IPS DF 6.9 (cell line): Measurements from ENCODE around the gene TRIM71.
A peak's percentile ranks its signal among the peaks of the same experiment; 100 is the strongest.

Experiments
- DNase-seq: peaks from one replicate; pipeline ENCODE4 v3.0.0-alpha.2; 2013; ENCODE audit warnings: low read depth, low spot score
- H3K27ac ChIP-seq: one replicate; pipeline ENCODE4 v1.5.1; 2013; ENCODE audit warnings: low read length, control low read depth
- H3K27me3 ChIP-seq: 2 replicates; pipeline ENCODE4 v1.6.1; 2013; ENCODE audit warnings: mild to moderate bottlenecking, low read length; ENCODE audit not compliant: control insufficient read depth, insufficient read depth
- H3K36me3 ChIP-seq: 2 replicates; pipeline ENCODE4 v1.6.1; 2013; ENCODE audit warnings: low read length; ENCODE audit not compliant: control insufficient read depth, insufficient read depth
- H3K4me1 ChIP-seq: 2 replicates; pipeline ENCODE4 v1.6.1; 2013; ENCODE audit warnings: low read length; ENCODE audit not compliant: control insufficient read depth, insufficient read depth
- H3K4me3 ChIP-seq: 2 replicates; pipeline ENCODE4 v1.5.1; 2013; ENCODE audit warnings: mild to moderate bottlenecking, low read length
- H3K9me3 ChIP-seq: 2 replicates; pipeline ENCODE4 v1.6.1; 2013; ENCODE audit warnings: low read length, inconsistent platforms; ENCODE audit not compliant: control insufficient read depth, insufficient read depth
- WGBS: extraction: QIAGEN DNeasy Blood & Tissue Kit; methylation state at CpG from one replicate; pipeline ENCODE4 v1.1.7; 2013; ENCODE audit warnings: mixed read lengths, missing lambda C conversion rate; ENCODE audit not compliant: insufficient read length, insufficient coverage; 5-methylcytosine and 5-hydroxymethylcytosine counted together

The TRIM71 gene

DNA sequence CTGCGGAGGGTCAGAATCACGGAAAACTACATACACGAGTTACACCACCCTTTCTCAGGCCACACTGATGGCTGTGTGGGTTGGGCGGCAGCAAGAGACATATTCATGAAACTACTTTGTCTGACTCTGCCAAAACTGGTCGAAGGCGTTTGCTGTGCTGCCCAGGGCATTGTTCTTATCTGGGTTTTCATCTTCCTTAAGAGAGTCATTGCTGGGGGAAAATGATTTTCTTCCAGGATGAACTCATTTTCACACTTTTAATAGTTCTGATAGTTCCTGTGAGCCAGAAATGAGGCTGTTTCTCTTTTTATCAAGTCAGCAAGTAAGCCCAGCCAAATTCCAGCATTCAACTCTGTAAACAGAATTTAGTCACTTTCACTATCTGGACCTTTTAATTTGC is 47.6 kb downstream of the TRIM71 start:
- no peaks in the 10 kb centered on the region for H3K9me3 ChIP-seq
- no peak for DNase-seq
- H3K36me3 ChIP-seq: no peaks in the 10 kb centered on the region
- no CpG with 5 or more reads among the region's 6 CpGs for WGBS
- H3K27me3 ChIP-seq: no peaks in the 10 kb centered on the region
- no peak overlapping the region for H3K27ac ChIP-seq
- H3K4me1 ChIP-seq: peaks cover 17% of the 10 kb centered on the region
- H3K4me3 ChIP-seq: no peak overlapping the region

DNA sequence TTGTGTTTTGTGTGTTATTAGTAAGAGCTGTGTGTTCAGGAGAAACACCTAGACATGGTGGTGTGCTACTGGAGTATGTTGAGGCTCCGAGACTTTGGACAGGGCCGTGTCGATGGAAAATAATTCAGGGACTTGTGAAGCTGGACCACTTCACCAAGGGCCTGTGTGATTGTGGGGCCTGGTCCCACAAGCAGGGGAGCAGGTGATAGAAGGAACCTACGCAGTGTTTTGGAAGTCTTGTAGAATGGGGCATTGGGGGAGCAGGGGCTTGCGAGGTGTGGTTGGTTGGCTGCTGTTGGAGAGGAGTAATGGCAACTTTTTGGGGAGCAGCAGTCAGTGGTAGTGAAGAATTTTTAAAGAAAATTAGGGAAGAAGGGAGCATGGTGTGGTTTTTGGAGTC is 48.7 kb downstream of the TRIM71 start:
- Histone ChIP-seq H3K36me3 (no peaks in the 10 kb centered on the region), H3K27me3 (no peaks in the 10 kb centered on the region), H3K27ac (no peak overlapping the region), H3K4me3 (no peak overlapping the region), H3K4me1 (peaks cover 23% of the 10 kb centered on the region), H3K9me3 (no peaks in the 10 kb centered on the region)
- DNase-seq: no peak
- WGBS: no CpG with 5 or more reads among the region's 5 CpGs

DNA sequence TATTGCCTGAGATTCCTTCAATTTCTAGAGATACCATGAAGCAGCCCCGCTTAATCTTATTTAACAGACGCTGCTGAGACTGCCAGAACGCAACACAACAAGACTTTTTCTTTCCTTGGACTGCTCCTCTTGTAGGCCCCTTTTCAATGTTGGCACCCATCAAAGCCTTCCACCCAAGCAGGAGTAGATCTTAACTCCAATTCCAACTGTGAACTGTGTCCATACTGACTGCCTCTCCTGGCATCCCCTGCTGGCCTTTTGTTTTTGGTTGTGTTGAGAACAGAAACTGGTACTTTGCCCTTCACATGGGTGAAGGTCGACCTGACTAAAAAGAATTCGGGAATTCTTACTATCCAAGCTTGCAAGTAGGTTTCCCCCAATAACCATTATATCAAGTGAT is 50.2 kb downstream of the TRIM71 start:
- Histone ChIP-seq H3K4me3 (no peak overlapping the region), H3K27ac (peak overlapping the region; percentile 19), H3K4me1 (peaks cover 26% of the 10 kb centered on the region), H3K36me3 (no peaks in the 10 kb centered on the region), H3K27me3 (no peaks in the 10 kb centered on the region), H3K9me3 (no peaks in the 10 kb centered on the region)
- no peak for DNase-seq
- no CpG with 5 or more reads among the region's 5 CpGs for WGBS

GRCh38 chr3:32868719-32869512 is 51.1 kb downstream of the TRIM71 start:
- H3K36me3 ChIP-seq: peaks cover 4% of the 10 kb centered on the region; the same call in 1 of the 2 replicates
- no peak overlapping the region for H3K4me3 ChIP-seq
- no peaks in the 10 kb centered on the region for H3K9me3 ChIP-seq
- H3K27me3 ChIP-seq: no peaks in the 10 kb centered on the region
- peak overlapping the region; percentile 51 for H3K27ac ChIP-seq
- peaks cover 30% of the 10 kb centered on the region for H3K4me1 ChIP-seq
- DNase-seq: no peak
- no CpG with 5 or more reads among the region's 7 CpGs for WGBS

DNA sequence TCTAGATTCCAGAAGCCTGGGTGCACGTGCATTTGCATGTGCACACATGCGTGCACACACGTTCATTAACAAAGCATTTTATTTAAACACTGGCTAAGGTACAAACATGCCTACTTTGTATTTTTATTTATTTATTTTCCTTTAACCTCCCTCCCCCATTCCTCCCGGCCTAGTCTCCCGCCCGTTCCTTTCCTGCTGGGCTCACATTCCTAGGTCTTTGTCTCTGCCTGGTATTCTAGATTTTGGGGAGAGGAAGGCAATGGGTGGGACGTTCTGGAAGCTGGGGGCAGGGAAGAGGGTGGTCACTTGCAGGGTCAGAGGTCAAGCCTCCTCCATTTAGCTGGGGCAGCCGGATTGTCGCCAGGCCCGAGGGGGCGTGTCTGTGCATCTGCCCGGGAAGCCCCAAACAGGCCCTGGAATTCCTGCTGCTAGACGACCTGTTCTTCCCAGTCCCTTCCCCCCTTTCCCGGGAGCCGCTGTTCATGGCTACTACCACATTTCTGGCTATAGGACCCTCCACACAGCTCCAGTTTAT is 51.8 kb downstream of the TRIM71 start:
- peaks cover 24% of the 10 kb centered on the region for H3K4me1 ChIP-seq
- H3K36me3 ChIP-seq: peaks cover 7% of the 10 kb centered on the region; the same call in 1 of the 2 replicates
- no CpG with 5 or more reads among the region's 15 CpGs for WGBS
- H3K27me3 ChIP-seq: no peaks in the 10 kb centered on the region
- no peaks in the 10 kb centered on the region for H3K9me3 ChIP-seq
- peak overlapping the region; percentile 51 for H3K27ac ChIP-seq
- peak; percentile 95 for DNase-seq
- no peak overlapping the region; the same call in 1 of the 2 replicates for H3K4me3 ChIP-seq

DNA sequence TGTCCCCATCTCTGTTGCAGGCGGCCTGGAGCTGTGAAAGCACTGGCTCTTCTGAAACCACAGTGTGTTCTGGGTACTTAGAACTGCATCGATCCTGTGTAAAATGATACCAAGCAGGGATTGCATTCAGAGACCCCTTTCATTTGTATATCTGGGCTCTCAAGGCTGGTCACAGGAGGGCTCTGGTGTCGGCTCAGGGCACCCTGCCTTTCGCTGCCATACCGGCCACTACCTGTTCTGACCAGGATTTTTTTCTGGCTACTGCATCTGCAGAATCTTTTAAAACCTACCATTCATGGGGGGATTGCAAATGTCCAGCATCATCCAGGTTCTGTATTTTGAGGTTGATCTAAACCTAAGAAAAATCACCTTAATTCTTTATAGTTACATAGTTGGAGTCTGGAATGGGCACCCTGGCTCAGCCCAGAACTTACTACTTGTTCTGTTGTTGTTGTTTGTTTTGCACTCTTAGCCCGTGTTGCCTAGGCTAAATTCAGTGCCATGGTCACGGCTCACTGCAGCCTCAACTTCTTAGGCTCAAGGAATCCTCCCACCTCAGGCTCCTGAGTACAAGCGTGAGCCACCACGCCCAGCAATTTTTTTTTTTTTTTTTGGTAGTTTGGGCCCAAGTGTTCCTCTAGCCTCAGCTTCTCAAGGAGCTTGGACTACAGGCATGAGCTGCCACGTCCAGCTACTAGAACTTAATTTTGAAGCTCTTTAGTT is 52.7 kb downstream of the TRIM71 start:
- no peak overlapping the region for H3K4me3 ChIP-seq
- no peaks in the 10 kb centered on the region for H3K9me3 ChIP-seq
- H3K27ac ChIP-seq: no peak overlapping the region
- DNase-seq: no peak
- H3K27me3 ChIP-seq: no peaks in the 10 kb centered on the region
- peaks cover 24% of the 10 kb centered on the region for H3K4me1 ChIP-seq
- WGBS: no CpG with 5 or more reads among the region's 10 CpGs
- H3K36me3 ChIP-seq: peaks cover 7% of the 10 kb centered on the region; the same call in 1 of the 2 replicates

- H3K4me3 ChIP-seq: no peak overlapping the region
- H3K27ac ChIP-seq: no peak overlapping the region
- H3K9me3 ChIP-seq: no peaks in the 10 kb centered on the region
- WGBS: no CpG with 5 or more reads among the region's 7 CpGs
- H3K4me1 ChIP-seq: peaks cover 25% of the 10 kb centered on the region
- no peak for DNase-seq
- peaks cover 9% of the 10 kb centered on the region; the same call in 1 of the 2 replicates for H3K36me3 ChIP-seq
- H3K27me3 ChIP-seq: no peaks in the 10 kb centered on the region
Observed at GRCh38 chr3:32871273-32871672, 53.5 kb downstream of the TRIM71 start.

DNA sequence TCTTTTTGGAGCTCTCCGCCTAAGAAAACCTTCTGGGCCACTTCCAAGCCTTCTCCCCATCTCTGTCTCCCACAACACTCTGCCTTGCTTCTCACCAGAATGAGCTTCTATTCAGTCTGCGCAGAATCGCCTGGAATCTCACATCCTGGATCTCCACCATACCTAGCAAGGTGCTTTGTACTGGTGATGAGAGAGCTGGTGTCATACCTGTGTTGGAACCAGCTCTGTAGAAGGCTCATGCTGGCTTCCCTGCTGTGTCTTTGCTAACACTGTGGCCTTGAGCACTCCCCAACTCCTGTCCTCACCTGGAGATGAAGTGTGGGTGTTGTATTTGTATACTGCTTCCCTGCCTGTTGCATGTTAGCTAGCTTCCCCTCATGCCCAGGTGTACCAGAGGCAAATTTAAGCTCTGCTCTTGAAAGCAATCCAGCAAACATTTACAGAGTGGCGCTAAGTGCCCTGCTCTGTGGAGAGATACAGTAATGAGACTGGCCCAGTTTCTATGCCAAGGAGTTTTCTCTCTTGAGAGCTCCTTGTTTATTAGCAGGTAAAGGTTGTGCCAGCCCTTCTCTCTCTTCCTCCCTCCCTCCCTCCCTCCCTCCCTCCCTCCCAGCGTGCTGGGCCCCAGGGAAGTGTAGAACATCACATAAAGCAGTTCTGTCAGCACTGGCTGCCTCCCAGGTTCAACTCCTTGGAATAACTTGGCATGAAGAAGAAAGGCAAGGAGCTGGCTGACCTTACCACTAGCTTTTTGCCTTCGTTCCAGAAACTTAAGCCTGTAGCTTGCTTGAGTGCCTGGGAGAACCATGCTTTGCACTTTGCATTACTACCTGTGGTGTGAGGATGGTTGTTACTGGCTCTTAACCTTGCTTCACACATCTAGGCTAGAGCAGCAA is 54.9 kb downstream of the TRIM71 start:
- Histone ChIP-seq H3K9me3 (no peaks in the 10 kb centered on the region), H3K27me3 (no peaks in the 10 kb centered on the region), H3K36me3 (peaks cover 9% of the 10 kb centered on the region; the same call in 1 of the 2 replicates), H3K4me1 (peaks cover 21% of the 10 kb centered on the region), H3K4me3 (no peak overlapping the region), H3K27ac (no peak overlapping the region)
- no CpG with 5 or more reads among the region's 6 CpGs for WGBS
- DNase-seq: no peak

GRCh38 chr3:32873531-32874130 is 55.8 kb downstream of the TRIM71 start:
- Histone ChIP-seq H3K27me3 (no peaks in the 10 kb centered on the region), H3K4me3 (no peak overlapping the region), H3K9me3 (no peaks in the 10 kb centered on the region), H3K27ac (no peak overlapping the region), H3K4me1 (peaks cover 19% of the 10 kb centered on the region), H3K36me3 (peaks cover 10% of the 10 kb centered on the region; the same call in 1 of the 2 replicates)
- WGBS: no CpG with 5 or more reads among the region's 12 CpGs
- no peak for DNase-seq
